ENCODE measurements around the gene KLF17. TPM values are rescaled to one million over a fixed set of nuclear protein-coding genes. Genes with fewer than 3 reads are reported as not detected.

The KLF17 gene
- total and polyA plus RNA-seq, 4 donors: not detected

DNA sequence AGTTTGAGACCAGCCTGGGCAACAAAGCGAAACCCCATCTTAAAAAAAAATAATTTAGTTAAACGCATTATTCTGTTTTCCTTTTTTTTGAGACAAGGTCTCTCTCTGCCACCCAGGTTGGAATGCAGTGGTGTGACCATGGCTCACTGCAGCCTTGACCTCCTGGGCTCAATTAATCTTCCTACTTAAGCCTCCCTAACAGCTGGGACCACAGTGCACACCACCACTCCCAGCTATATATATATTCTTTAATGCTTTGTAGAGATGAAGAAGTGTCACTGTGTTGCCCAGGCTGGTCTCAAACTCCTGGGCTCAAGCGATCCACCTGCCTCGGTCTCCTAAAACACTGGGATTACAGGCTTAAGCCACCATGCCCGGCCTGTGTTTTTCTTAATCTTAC is 7.7 kb upstream of the KLF17 start:
- no peak for DNase-seq (ENCODE audit: low spot score)
- TF ChIP-seq RXRA (IDR thresholded peaks at IDR 0.05): no peak
- TF ChIP-seq, protein P1, sequence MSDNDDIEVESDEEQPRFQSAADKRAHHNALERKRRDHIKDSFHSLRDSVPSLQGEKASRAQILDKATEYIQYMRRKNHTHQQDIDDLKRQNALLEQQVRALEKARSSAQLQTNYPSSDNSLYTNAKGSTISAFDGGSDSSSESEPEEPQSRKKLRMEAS (IDR thresholded peaks at IDR 0.05): no peak
- no peak for TF ChIP-seq TAF1 (conservative IDR thresholded peaks at IDR 0.05)
- no peak for TF ChIP-seq FOXA1 (IDR thresholded peaks at IDR 0.05)
- no peak for TF ChIP-seq HNF4G (IDR thresholded peaks at IDR 0.05)
- no peak for TF ChIP-seq NR2F2 (IDR thresholded peaks at IDR 0.05)
- TF ChIP-seq FOXA2 (IDR thresholded peaks at IDR 0.05): no peak
- no peak for TF ChIP-seq EGR1 (IDR thresholded peaks at IDR 0.05; ENCODE audit: low read depth in 2 of 2)
- TF ChIP-seq JUND (IDR thresholded peaks at IDR 0.05): no peak
- TF ChIP-seq, protein P2, sequence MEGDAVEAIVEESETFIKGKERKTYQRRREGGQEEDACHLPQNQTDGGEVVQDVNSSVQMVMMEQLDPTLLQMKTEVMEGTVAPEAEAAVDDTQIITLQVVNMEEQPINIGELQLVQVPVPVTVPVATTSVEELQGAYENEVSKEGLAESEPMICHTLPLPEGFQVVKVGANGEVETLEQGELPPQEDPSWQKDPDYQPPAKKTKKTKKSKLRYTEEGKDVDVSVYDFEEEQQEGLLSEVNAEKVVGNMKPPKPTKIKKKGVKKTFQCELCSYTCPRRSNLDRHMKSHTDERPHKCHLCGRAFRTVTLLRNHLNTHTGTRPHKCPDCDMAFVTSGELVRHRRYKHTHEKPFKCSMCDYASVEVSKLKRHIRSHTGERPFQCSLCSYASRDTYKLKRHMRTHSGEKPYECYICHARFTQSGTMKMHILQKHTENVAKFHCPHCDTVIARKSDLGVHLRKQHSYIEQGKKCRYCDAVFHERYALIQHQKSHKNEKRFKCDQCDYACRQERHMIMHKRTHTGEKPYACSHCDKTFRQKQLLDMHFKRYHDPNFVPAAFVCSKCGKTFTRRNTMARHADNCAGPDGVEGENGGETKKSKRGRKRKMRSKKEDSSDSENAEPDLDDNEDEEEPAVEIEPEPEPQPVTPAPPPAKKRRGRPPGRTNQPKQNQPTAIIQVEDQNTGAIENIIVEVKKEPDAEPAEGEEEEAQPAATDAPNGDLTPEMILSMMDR (IDR thresholded peaks at IDR 0.05; ENCODE audit: low read depth, low read length, missing input control): no peak
- TF ChIP-seq HNF4A (conservative IDR thresholded peaks at IDR 0.05): no peak
- TF ChIP-seq YY1 (IDR thresholded peaks at IDR 0.05): no peak
- no peak for TF ChIP-seq RAD21 (IDR thresholded peaks at IDR 0.05)
- 95% methylated on average over 5 of the region's 5 CpGs for WGBS
- Histone ChIP-seq H3K4me3 (ENCODE audit: low read depth in 1 of 3, low read length in 3 of 3) (no peak overlapping the region), H3K27ac (ENCODE audit: low read depth in 1 of 2, low read length in 2 of 2) (no peak overlapping the region), H3K4me1 (ENCODE audit: control insufficient read depth in 4 of 4, insufficient read depth in 4 of 4, low read length in 3 of 4) (no peaks in the 10 kb centered on the region), H3K9ac (ENCODE audit: low read depth in 1 of 2, low read length in 2 of 2) (no peak overlapping the region), H3K27me3 (ENCODE audit: control insufficient read depth in 4 of 4, insufficient read depth in 4 of 4, low read length in 3 of 4) (no peaks in the 10 kb centered on the region), H3K9me3 (ENCODE audit: control insufficient read depth in 4 of 4, low read length in 3 of 4) (peaks cover 0 to 1% (median 0%) of the 10 kb centered on the region in 4 donors), H3K36me3 (ENCODE audit: control insufficient read depth in 4 of 4, insufficient read depth in 3 of 4, low read depth in 1 of 4, low read length in 3 of 4) (no peaks in the 10 kb centered on the region)

DNA sequence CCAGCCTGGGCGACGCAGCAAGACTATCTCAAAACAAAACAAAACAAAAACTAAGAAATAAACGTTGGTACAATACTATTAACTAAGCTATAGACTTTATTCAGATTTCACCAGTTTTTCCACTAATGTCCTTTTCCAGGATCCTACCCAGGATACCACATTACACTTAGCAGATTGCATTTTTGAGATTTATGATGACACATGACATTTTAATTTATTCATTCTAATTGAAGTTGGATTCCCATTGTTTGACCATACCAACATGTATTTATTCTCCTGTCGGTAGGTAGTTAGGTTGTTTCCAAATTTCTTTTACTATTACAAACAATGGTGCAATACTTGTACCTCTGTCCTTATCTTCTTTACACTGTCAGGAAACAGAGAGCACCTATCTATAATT is 6.8 kb upstream of the KLF17 start:
- H3K9ac ChIP-seq (ENCODE audit: low read depth in 1 of 2, low read length in 2 of 2): no peak overlapping the region
- H3K4me3 ChIP-seq (ENCODE audit: low read depth in 1 of 3, low read length in 3 of 3): no peak overlapping the region
- no peaks in the 10 kb centered on the region for H3K4me1 ChIP-seq (ENCODE audit: control insufficient read depth in 4 of 4, insufficient read depth in 4 of 4, low read length in 3 of 4)
- 74% methylated on average over 4 of the region's 4 CpGs for WGBS
- peaks cover 0 to 1% (median 0%) of the 10 kb centered on the region in 4 donors for H3K9me3 ChIP-seq (ENCODE audit: control insufficient read depth in 4 of 4, low read length in 3 of 4)
- no peak overlapping the region for H3K27ac ChIP-seq (ENCODE audit: low read depth in 1 of 2, low read length in 2 of 2)
- no peaks in the 10 kb centered on the region for H3K36me3 ChIP-seq (ENCODE audit: control insufficient read depth in 4 of 4, insufficient read depth in 3 of 4, low read depth in 1 of 4, low read length in 3 of 4)
- TF ChIP-seq YY1 (IDR thresholded peaks at IDR 0.05) (no peak), RXRA (IDR thresholded peaks at IDR 0.05) (no peak), NR2F2 (IDR thresholded peaks at IDR 0.05) (no peak), RAD21 (IDR thresholded peaks at IDR 0.05) (no peak), SP1 (IDR thresholded peaks at IDR 0.05) (no peak), HNF4A (conservative IDR thresholded peaks at IDR 0.05) (no peak), HNF4G (IDR thresholded peaks at IDR 0.05) (no peak), EGR1 (IDR thresholded peaks at IDR 0.05; ENCODE audit: low read depth in 2 of 2) (no peak), TAF1 (conservative IDR thresholded peaks at IDR 0.05) (no peak), FOXA1 (IDR thresholded peaks at IDR 0.05) (no peak), GABPA (IDR thresholded peaks at IDR 0.05 in 1 of 2, conservative IDR thresholded peaks at IDR 0.05 in 1 of 2) (no peak), FOXA2 (IDR thresholded peaks at IDR 0.05) (no peak), JUND (IDR thresholded peaks at IDR 0.05) (no peak)
- TF ChIP-seq, protein P3, sequence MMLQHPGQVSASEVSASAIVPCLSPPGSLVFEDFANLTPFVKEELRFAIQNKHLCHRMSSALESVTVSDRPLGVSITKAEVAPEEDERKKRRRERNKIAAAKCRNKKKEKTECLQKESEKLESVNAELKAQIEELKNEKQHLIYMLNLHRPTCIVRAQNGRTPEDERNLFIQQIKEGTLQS (IDR thresholded peaks at IDR 0.05): no peak
- TF ChIP-seq, protein P4, sequence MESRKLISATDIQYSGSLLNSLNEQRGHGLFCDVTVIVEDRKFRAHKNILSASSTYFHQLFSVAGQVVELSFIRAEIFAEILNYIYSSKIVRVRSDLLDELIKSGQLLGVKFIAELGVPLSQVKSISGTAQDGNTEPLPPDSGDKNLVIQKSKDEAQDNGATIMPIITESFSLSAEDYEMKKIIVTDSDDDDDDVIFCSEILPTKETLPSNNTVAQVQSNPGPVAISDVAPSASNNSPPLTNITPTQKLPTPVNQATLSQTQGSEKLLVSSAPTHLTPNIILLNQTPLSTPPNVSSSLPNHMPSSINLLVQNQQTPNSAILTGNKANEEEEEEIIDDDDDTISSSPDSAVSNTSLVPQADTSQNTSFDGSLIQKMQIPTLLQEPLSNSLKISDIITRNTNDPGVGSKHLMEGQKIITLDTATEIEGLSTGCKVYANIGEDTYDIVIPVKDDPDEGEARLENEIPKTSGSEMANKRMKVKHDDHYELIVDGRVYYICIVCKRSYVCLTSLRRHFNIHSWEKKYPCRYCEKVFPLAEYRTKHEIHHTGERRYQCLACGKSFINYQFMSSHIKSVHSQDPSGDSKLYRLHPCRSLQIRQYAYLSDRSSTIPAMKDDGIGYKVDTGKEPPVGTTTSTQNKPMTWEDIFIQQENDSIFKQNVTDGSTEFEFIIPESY (IDR thresholded peaks at IDR 0.05): no peak
- TF ChIP-seq, protein P1 (IDR thresholded peaks at IDR 0.05): no peak
- TF ChIP-seq, protein P2 (IDR thresholded peaks at IDR 0.05; ENCODE audit: low read depth, low read length, missing input control): no peak
- TF ChIP-seq, protein P5, sequence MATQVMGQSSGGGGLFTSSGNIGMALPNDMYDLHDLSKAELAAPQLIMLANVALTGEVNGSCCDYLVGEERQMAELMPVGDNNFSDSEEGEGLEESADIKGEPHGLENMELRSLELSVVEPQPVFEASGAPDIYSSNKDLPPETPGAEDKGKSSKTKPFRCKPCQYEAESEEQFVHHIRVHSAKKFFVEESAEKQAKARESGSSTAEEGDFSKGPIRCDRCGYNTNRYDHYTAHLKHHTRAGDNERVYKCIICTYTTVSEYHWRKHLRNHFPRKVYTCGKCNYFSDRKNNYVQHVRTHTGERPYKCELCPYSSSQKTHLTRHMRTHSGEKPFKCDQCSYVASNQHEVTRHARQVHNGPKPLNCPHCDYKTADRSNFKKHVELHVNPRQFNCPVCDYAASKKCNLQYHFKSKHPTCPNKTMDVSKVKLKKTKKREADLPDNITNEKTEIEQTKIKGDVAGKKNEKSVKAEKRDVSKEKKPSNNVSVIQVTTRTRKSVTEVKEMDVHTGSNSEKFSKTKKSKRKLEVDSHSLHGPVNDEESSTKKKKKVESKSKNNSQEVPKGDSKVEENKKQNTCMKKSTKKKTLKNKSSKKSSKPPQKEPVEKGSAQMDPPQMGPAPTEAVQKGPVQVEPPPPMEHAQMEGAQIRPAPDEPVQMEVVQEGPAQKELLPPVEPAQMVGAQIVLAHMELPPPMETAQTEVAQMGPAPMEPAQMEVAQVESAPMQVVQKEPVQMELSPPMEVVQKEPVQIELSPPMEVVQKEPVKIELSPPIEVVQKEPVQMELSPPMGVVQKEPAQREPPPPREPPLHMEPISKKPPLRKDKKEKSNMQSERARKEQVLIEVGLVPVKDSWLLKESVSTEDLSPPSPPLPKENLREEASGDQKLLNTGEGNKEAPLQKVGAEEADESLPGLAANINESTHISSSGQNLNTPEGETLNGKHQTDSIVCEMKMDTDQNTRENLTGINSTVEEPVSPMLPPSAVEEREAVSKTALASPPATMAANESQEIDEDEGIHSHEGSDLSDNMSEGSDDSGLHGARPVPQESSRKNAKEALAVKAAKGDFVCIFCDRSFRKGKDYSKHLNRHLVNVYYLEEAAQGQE (IDR thresholded peaks at IDR 0.05): no peak
- DNase-seq (ENCODE audit: low spot score): no peak
- H3K27me3 ChIP-seq (ENCODE audit: control insufficient read depth in 4 of 4, insufficient read depth in 4 of 4, low read length in 3 of 4): no peaks in the 10 kb centered on the region
